GM12875 (cell line): ENCODE results near the gene APOC4.

Experiments used
- H3K4me3 ChIP-seq: one replicate; pipeline ENCODE4 v1.5.1; 2011; ENCODE audit warnings: low read depth, low read length, control low read depth
- CTCF ChIP-seq: IDR thresholded peaks from 2 replicates; pipeline ENCODE4 v1.5.1; 2011; ENCODE audit warnings: low read depth, mild to moderate bottlenecking, control low read depth, inconsistent platforms, low read length, moderate library complexity, borderline replicate concordance; ENCODE audit not compliant: insufficient read depth

Gene APOC4

DNA sequence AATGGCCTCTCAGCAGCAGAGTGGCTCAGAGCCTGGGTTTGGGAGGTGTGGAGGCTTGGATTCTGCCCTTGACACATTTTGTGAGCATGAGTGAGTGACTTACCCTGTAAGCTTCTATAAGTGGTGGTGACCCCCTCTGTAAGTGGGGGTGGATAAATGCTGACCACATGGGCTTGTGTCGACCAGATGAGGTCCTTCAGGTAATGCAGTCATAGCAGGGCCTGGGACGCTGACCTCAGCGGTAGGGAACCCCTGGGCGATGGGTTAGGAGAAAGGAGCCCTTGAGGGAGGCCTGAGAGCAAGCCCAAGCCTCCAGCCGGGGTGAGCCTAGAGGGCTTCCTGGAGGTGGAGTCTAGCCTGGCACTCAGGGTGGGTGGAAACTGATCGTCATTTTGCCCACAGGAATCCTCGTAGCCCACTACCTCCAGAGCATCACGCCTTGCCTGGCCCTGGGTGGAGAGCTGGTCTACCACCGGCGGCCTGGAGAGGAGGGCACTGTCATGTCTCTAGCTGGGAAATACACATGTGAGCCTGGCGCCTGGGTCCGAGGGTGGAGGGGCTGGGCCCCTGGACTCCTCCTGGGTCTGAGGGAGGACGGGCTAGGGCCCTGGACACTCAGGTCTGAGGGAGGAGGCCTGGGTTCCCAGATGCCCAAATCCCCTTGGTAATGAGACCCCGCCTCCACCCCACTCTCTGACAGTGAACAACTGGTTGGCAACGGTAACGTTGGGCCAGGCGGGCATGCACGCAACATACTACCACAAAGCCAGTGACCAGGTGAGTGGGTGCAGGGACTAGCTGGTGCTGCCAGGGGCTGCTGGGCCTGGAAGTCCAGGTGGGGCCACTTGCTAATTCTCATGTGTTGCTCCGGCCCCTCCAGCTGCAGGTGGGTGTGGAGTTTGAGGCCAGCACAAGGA lies 41.5 kb upstream of the APOC4 start:
- no peak for TF ChIP-seq CTCF

GRCh38 chr19:44903216-44903601 lies 38.8 kb upstream of the APOC4 start:
- no peak overlapping the region for H3K4me3 ChIP-seq
- TF ChIP-seq CTCF: no peak

More for the DNA sequence above, 41.5 kb upstream of the APOC4 start:
- no peak overlapping the region for H3K4me3 ChIP-seq

DNA sequence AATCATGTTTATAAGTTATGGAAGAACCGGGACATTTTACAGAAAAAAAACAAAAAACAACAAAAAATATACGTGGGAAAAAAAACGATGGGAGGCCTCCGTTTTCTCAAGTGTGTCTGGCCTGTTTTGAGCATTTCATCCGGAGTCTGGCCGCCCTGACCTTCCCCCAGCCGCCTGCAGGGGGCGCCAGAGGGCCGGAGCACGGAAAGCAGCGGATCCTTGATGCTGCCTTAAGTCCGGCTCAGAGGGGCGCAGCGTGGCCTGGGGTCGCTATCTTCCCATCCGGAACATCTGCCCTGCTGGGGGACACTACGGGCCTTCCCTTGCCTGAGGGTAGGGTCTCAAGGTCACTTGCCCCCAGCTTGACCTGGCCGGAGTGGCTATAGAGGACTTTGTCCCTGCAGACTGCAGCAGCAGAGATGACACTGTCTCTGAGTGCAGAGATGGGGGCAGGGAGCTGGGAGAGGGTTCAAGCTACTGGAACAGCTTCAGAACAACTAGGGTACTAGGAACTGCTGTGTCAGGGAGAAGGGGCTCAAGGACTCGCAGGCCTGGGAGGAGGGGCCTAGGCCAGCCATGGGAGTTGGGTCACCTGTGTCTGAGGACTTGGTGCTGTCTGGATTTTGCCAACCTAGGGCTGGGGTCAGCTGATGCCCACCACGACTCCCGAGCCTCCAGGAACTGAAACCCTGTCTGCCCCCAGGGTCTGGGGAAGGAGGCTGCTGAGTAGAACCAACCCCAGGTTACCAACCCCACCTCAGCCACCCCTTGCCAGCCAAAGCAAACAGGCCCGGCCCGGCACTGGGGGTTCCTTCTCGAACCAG lies 38.2 kb upstream of the APOC4 start:
- H3K4me3 ChIP-seq: no peak overlapping the region
- TF ChIP-seq CTCF: peak; percentile 95

GRCh38 chr19:44904426-44904994 lies 37.5 kb upstream of the APOC4 start:
- H3K4me3 ChIP-seq: no peak overlapping the region
- TF ChIP-seq CTCF: 0 out of 2 replicates have a peak, but pooled peaks have one; percentile 21

DNA sequence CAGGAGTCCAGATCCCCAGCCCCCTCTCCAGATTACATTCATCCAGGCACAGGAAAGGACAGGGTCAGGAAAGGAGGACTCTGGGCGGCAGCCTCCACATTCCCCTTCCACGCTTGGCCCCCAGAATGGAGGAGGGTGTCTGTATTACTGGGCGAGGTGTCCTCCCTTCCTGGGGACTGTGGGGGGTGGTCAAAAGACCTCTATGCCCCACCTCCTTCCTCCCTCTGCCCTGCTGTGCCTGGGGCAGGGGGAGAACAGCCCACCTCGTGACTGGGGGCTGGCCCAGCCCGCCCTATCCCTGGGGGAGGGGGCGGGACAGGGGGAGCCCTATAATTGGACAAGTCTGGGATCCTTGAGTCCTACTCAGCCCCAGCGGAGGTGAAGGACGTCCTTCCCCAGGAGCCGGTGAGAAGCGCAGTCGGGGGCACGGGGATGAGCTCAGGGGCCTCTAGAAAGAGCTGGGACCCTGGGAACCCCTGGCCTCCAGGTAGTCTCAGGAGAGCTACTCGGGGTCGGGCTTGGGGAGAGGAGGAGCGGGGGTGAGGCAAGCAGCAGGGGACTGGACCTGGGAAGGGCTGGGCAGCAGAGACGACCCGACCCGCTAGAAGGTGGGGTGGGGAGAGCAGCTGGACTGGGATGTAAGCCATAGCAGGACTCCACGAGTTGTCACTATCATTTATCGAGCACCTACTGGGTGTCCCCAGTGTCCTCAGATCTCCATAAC lies 36.4 kb upstream of the APOC4 start, which contains the start of gene APOE:
Gene APOE, plus strand, starts transcription at position 360 of the 724 bp plus-strand sequence. CDS start 829 bp downstream, outside the sequence.
- no peak for TF ChIP-seq CTCF
- no peak within 1 kb of the TSS for H3K4me3 ChIP-seq

- TF ChIP-seq CTCF: no peak
Observed at GRCh38 chr19:44907613-44908012, 34.4 kb upstream of the APOC4 start.

More at GRCh38 chr19:44907613-44908012, 34.4 kb upstream of the APOC4 start:
- H3K4me3 ChIP-seq: no peak overlapping the region
